Adrenal gland (tissue), 5 donors: Measurements from ENCODE around the gene STRA6.

Experiments
- CTCF ChIP-seq, 6 experiments: fragments of 450-650 bp in 4 of 6; fragments of 200-600 bp in 2 of 6; sonication (generic) in 1 of 6; IDR thresholded peaks; 1 replicate in 5 of 6; 2 replicates in 1 of 6; pipeline versions ENCODE4 v1.5.1 to v1.8.0; 2016 to 2021; ENCODE audit warnings: antibody characterized with exemption in 6 of 6, mild to moderate bottlenecking in 2 of 6, moderate library complexity in 1 of 6
- POLR2A ChIP-seq, 2 donors: fragments of 450-650 bp; IDR thresholded peaks; one replicate each; pipeline ENCODE4 v1.6.1; 2017; ENCODE audit warnings: antibody characterized with exemption in 2 of 2, mild to moderate bottlenecking in 2 of 2, moderate library complexity in 1 of 2
- donor health status: DM: no; HTN: no; CAD: no.

GRCh38 chr15:74220475-74221248 lies 18.1 kb upstream of the STRA6 start:
- TF ChIP-seq CTCF (IDR thresholded peaks at IDR 0.05) (no peak), POLR2A (IDR thresholded peaks at IDR 0.05) (no peak)
